ENCODE measurements around the gene TARM1. TPM values are rescaled to one million over a fixed set of nuclear protein-coding genes. Genes with fewer than 3 reads are reported as not detected.

Gene TARM1
- total and polyA plus RNA-seq, 2 experiments from 2014 or later, result not detected

- Mint-ChIP-seq H3K27ac (no peak overlapping the region), H3K36me3 (ENCODE audit: low read depth) (peaks cover 62% of the 10 kb centered on the region), H3K27me3 (ENCODE audit: insufficient read depth, low read depth, poor library complexity) (peaks cover 12% of the 10 kb centered on the region), H3K9me3 (no peaks in the 10 kb centered on the region; the same call in 2 of the 3 replicates), H3K4me1 (peaks cover 4% of the 10 kb centered on the region; the same call in 1 of the 3 replicates), H3K4me3 (no peak overlapping the region)
- ATAC-seq, result no peak
- peaks cover 12% of the 10 kb centered on the region for H3K36me3 ChIP-seq (ENCODE audit: insufficient read depth)
- peaks cover 3% of the 10 kb centered on the region; the same call in 1 of the 2 replicates for H3K4me1 ChIP-seq (ENCODE audit: insufficient read depth)
- no peak overlapping the region for H3K27ac ChIP-seq (ENCODE audit: low read depth)
- no peaks in the 10 kb centered on the region for H3K9me2 ChIP-seq (ENCODE audit: insufficient read depth)
- no peak overlapping the region for H3K4me2 ChIP-seq
- H4K20me1 ChIP-seq (replicated peaks; ENCODE audit: insufficient read depth), result peaks cover 19% of the 10 kb centered on the region
- no peak overlapping the region for H3K4me3 ChIP-seq
- H2AFZ ChIP-seq, result no peak overlapping the region
- no peak for TF ChIP-seq REST (IDR thresholded peaks at IDR 0.05; ENCODE audit: unreplicated experiment)
- no peak for TF ChIP-seq POLR2AphosphoS5 (IDR thresholded peaks at IDR 0.05; ENCODE audit: low read depth)
- no peak for TF ChIP-seq CREB1 (CRISPR knock-in tag; IDR thresholded peaks at IDR 0.05; ENCODE audit: low read depth)
- TF ChIP-seq CTCF (conservative IDR thresholded peaks at IDR 0.05; ENCODE audit: low read depth in 2 of 2), result no peak
- no peak for TF ChIP-seq NANOG (IDR thresholded peaks at IDR 0.05; ENCODE audit: borderline replicate concordance)
- TF ChIP-seq JUNB (IDR thresholded peaks at IDR 0.05; ENCODE audit: unreplicated experiment), result no peak
- TF ChIP-seq EZH2phosphoT487 (IDR thresholded peaks at IDR 0.05; ENCODE audit: unreplicated experiment), result no peak
- TF ChIP-seq ZNF331 (CRISPR knock-in tag; IDR thresholded peaks at IDR 0.05; ENCODE audit: low read depth), result no peak
- TF ChIP-seq ZNF462 (CRISPR knock-in tag; IDR thresholded peaks at IDR 0.05), result no peak
- no peak for TF ChIP-seq STAT1 (IDR thresholded peaks at IDR 0.05; ENCODE audit: unreplicated experiment)
- TF ChIP-seq EZH2 (IDR thresholded peaks at IDR 0.05; ENCODE audit: low read depth, unreplicated experiment), result no peak
- no peak for TF ChIP-seq ZNF114 (CRISPR knock-in tag; IDR thresholded peaks at IDR 0.05)
- TF ChIP-seq ETS1 (IDR thresholded peaks at IDR 0.05), result no peak
- H3K27me3 ChIP-seq (ENCODE audit: insufficient read depth), result no peaks in the 10 kb centered on the region
- peaks cover 3% of the 10 kb centered on the region; the same call in 1 of the 2 replicates for H3F3A ChIP-seq (replicated peaks; ENCODE audit: low read depth)
- H3K79me2 ChIP-seq (replicated peaks; ENCODE audit: insufficient read depth), result peaks cover 17% of the 10 kb centered on the region
- DNase-seq (ENCODE audit: low spot score), result no peak
Measured at GRCh38 chr19:54108496-54108895, 27.3 kb upstream of the TARM1 start.

Data from GM23338 (cell line).